DLD1 (cell line): ENCODE data around the gene PROM2.

ENCODE experiments used
- in situ Hi-C: cut with HindIII; loops from 2 replicates; pipeline ENCODE4 v1.10.0; 2017; ENCODE audit warnings: low sequenced_read_pairs

The PROM2 gene

DNA sequence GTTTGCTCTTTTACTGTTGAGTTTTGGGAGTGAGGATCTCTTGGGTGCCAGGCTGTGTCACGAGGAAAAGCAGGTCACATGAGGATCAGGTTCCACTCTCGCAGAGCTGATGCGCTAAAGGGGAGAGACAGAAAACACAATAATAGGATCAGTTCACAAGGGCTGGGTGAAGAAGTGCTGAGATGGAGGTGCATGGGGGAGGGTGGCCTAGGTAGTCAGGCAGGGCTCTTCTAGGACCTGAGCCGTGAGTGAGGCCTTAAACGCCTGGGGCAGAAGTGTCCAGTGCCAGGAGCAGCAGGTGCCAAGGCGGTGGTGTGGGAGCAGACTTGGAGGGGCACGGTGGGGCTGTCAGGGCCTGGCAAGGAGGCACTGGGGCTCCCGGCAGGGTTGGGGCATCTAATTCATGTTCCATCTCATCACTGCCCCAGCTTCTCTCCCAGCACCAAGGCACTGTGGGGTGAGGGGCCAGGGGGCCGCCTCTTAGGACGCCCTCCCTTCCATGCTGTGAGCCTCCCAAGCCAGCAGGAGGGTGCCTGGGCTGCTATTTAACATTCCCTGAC is 32.2 kb downstream of the PROM2 start:
- in situ Hi-C loops: no loop called here

DNA sequence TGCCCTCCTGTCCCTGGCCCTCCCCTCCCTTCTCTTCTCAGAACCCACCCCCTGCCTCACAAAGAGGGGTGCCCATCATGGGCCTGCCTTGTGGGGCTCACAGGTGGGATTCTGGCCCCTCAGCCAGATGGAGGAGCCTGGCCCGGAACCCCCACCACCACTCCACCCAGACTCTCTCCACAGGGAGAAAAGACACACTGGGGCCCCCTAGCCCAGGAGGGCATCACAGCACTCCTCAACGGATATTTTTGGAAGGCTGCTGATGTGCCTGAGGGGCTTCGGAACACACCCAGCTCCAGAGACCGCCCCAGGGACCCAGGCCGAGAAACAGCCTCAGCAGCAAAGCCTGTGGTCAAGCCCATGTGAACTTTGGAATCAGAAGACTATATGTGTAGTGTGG is 32.8 kb downstream of the PROM2 start:
- in situ Hi-C loops: no loop called here

DNA sequence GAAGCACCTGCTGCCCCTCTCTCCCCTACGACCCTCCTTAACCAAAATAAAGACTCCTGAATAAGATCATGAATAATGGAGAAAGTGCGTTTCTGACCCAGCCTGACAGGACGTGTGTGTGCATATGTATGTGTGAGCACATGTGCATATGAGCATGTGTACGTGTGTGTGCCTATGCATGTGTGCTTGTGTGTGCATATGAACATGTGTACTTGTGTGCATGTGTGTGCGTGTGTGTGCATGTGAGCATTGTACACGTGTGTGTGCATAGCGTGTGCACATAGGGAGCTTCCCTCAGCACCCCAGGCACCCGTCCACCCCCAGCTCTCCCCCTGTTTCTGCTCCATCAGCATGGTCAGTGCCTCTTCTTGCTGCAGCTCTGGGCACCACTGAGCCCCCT is 33.6 kb downstream of the PROM2 start:
- in situ Hi-C loops: no loop called here

DNA sequence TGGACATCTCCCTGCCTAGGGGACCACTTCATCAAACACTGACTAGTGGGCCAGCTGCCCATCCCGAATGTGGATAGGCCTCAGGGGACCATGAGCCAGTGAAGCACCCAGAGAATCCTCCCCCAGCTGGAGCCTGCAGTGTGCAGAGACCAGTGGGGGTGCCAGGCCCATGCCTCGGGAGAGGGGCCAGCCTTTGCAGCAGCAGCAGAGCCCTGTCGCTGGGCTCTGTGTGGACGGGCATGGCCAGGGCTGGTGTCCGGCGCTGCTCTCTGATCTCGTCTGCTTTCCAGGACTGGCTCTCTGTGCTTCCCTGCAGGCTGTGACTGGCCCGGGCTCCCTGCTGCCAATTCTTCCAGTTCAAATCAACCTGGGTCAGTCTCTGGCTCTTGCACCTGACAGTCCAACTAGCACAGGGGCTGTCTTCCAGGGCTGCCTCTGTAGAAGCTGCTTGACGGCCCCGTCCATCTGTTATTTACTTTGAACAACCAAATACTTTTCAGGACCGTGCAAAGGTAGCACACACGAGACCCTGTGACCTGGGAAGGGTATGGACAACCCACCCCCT is 34.3 kb downstream of the PROM2 start:
- in situ Hi-C loops: no loop called here

DNA sequence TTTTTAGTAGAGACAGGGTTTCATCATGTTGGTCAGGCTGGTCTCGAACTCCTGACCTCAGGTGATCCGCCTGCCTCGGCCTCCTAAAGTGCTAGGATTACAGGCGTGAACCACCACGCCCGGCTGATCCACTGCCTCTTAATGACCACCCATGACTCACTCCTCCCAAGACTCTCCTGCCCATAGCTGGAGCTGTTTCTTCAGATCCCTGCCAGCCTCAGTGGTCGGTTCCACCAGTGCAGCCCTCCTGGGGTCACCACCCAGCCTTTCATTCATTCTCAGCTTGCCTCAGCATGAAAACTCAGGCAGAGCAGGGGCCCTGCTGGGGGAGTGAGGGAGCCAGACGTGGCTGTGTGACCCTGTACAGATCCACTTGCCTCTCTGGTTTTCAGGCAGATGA is 35.4 kb downstream of the PROM2 start:
- in situ Hi-C loops: no loop called here

DNA sequence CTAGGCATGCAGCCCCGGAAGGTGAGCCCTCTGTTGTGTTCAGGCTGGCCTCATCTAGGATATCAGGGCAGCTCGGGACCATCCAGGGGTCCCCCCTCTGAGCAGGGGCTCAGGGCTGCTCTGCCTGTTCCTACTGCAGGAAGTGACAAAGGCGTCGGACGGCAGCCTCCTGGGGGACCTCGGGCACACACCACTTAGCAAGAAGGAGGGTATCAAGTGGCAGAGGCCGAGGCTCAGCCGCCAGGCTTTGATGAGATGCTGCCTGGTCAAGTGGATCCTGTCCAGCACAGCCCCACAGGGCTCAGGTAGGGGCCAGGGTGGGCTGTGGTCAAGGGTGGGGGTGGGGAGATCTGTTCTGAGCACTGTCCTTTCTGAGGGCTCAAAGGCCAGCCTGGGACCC is 36.0 kb downstream of the PROM2 start:
- in situ Hi-C loops: no loop called here

DNA sequence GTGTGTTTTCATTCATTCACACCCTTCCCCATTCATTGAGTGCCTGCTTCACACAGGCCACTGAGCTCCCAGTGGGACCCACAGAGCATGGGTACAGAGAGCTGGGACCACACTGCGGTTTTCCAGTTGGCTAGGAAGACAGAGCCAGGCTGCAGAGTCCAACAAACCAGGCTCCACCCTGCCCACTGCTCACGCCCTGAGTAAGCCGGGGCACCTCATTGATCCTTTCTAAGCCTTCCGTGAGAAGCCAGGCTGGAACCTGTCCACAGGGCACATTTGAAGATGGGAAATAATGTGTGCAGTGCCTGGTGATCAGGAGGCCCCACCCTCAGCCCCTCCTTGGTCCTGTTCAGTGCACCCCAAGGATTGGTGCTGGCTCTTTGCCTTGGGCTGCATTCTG is 36.4 kb downstream of the PROM2 start:
- in situ Hi-C loops: no loop called here

DNA sequence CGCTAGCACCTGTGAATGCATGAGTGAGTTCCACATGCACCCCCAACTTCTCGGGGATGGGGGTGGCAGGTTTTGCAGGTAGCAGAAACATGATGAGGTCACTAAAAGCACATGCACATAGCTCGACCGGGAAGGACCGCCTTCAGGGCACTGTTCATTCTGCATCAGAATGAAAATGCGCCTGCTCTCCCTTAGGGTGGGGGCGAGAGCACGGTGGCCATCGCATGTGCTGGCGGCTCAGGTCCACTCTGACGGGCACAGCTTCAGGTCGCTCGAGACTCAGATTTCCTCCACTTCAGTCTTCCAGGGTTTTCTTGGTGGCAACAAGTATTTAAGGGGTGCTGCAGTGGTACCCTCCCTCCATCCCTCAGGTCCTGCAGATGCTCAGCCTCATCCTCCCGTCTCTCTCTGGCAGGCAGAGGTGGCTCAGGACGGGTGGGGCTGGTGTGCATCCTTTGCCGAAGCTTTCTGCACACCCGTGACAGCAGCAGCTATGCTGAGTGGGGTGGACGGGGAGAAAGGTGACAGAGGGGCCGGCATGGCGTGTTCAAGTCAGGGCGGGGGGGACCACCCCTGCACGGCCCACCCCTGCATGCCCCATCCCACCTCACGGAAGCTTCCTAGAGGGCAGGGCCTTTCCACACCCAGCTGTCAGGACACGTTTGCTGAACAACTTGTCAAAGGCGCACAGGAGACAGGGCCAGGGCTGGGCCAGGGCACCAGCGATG is 37.7 kb downstream of the PROM2 start:
- in situ Hi-C loops: no loop called here

DNA sequence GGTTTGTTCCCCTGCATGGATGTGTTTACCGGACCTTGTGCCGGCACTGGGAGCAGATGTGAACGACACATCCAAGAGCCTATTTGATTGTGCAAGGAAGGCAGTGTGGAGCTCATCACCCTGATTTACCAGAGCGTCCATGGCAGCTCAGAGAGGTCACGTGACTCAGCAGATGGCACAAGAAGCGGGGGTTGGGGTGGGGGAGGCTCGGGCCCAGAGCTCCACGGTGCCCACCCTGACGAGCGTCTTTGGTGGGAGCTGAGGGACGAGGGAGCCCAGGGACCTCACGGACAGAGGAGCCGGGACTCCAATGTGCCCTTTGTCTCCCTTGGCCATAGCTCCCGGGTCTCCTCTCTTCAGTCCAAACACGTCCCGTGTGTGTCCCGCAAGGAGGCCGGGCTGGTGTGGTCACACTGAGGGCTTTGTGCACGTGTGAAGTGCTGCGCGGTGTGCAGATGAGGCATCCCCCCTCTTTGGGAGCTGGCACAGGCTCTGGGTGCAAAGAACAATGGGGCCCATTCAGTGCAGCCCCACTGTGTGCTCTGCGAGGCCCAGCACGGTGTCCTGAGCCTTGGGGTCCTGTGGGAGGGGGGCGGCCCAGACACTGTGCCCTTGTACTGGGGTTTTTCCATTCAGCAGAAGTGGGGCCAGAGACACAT is 38.4 kb downstream of the PROM2 start:
- in situ Hi-C loops: no loop called here

DNA sequence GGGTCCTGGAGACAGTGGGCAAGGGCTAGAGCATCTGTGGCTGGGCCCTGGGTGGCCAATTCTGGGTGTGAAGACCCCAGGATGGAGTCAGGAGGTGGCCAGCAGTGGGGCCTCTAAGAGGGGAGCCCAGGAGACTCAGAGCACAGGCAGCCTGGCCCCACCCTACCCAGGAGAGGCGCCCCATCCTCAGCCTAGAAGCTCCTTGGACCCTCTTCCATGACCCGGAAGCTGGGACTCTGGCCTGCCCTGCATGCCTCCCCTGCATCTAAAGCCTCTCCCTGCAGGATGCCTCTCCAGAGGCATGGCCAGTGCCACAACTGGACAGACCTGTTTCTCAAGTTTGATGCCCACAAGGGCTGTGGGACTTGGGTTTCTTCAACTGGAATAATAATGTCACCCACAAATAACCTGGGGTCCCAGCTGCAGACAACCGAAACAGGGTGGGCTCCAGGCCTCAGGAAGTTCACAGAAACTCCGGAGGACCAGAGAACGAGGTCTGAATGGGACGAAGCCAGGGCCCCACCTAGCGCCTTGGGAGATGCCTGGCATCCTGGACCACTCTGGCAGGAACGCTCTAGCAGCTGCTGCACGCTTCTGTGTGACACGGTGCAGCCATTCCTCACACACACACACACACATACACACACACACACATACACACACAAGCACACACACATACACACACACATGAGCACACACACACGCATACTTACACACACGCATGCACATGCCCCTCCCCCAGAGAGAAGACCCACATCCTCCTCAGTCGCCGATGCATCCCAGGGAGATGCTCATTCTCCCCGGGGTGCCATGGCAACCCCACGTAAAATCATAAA is 39.3 kb downstream of the PROM2 start:
- in situ Hi-C loops: no loop called here

DNA sequence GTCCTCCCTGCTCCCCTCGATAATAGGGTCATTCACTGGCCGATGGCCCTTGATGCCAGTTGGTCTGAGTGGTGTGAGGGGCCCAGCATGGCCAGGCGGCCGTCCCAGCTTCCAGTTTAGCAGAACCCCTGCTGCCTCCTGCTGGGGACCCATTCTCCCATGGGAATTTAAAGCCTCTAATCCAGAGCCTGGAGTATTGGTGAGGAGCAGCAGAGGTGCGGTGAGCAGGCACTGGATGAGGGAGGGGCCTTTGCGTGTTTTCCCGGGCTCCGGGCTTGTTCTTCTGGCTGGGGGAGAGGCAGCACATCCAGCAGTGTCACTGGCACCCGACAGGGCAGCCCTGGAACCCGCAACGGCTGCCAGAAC is 40.3 kb downstream of the PROM2 start:
- in situ Hi-C loops: no loop called here

DNA sequence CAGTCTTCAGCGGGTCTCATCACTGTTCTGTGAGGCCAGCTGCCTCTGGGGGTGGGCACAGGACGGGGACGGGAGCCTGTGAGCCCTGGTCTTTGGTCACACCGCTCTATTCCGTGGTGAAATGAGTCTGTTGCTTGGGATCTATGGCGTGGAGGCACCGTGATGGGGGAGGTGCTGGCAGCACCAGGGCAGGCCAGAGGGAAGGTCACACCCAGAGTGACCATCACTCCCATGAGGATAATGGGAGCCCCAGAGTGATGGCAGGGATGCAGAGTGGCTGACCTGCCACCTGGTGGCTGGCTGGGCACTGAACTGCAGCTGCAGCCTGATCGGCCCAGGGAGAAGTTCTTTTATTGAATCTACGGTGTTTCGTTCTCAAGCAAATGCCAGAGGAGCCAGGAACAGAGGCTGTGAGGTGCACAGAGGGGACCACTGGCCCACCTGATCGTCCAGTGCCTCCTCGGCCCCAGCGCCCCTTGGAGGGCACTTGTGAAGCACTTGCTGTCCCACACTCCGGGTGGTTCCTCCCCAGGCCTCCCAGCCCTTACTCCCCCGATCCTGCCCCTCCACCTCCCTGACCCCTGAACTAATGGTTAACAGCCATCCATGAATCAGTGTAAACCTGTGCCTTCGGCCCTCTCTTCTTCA is 40.8 kb downstream of the PROM2 start:
- in situ Hi-C loops: no loop called here

DNA sequence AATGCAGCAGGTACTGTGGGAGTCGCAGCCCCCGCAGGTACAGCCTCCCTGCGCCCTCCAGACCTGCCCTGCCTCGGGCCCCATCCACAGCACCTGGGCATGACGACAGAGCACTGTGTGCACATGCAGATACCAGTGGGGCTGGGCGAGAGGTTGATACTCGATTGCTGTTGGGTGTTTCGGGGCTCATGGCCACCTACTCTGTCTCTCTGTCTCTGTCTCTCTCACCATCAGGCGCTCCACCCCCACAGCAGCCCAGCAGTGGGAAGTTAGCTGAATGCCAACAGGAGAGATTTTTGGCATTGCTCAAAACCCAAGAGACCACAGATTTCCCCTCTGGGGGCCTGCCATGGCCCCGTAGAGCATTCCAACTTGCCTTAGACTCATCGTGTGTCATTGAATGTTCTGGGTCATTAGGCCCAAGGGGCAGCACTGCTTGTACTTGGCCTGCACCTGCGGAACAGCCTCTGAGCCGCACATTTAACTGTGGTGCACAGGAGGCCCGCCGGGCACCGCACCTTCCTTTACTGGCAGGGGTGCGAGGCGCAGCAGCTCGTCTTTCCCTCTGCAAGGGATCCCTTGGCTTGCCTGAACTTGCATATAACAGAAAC is 41.7 kb downstream of the PROM2 start:
- in situ Hi-C loops: no loop called here

DNA sequence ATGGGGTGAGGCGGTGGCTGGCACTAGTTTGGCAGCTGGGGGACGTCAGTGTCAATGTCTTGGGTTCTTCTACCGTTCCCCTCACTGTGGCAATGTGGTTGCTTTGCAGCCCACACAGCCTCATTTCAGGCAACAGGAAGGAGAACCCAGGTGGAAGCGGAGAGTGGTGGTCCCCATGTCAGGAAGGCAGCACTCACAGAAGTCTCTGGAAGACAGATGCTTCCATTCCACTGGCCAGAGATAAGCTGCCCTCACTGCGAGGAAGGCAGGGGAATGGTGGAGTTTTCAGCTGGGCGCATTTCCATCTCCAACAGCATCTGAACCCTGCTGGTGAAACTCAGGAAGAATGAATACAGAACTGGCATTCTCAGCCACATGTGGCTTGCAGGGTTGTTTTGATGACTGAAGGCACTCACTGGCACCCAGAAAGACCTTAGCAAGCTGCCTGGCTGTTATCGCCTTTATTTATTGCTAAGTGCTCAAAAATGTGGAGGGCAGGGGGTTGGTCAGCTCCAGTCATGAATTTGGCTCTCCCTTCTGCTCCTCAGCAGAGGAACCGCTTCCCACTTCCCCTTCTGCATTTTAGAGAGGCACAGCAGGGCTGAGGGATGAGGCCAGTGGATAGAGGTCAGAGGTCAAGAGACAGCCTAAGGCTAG is 42.3 kb downstream of the PROM2 start:
- in situ Hi-C loops: no loop called here

DNA sequence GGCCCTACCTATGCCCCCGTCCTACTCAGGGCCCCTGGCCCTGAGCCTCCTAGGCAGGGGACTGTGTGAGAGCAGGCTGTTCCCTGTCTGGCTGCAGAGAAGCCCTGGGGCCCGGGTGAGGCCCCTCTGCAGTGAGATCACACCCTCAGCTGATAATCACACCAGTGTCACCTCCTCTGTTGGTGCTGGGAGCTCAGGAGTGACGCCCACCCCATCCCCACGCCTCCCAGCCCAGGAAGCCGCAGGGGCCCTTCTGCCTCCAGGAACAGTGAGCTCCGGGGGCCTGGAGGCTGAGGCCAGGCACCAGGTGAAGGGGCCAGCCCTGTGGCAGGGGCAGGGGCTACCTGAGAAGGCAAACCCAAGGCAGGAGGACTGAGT is 42.9 kb downstream of the PROM2 start:
- in situ Hi-C loops: no loop called here

DNA sequence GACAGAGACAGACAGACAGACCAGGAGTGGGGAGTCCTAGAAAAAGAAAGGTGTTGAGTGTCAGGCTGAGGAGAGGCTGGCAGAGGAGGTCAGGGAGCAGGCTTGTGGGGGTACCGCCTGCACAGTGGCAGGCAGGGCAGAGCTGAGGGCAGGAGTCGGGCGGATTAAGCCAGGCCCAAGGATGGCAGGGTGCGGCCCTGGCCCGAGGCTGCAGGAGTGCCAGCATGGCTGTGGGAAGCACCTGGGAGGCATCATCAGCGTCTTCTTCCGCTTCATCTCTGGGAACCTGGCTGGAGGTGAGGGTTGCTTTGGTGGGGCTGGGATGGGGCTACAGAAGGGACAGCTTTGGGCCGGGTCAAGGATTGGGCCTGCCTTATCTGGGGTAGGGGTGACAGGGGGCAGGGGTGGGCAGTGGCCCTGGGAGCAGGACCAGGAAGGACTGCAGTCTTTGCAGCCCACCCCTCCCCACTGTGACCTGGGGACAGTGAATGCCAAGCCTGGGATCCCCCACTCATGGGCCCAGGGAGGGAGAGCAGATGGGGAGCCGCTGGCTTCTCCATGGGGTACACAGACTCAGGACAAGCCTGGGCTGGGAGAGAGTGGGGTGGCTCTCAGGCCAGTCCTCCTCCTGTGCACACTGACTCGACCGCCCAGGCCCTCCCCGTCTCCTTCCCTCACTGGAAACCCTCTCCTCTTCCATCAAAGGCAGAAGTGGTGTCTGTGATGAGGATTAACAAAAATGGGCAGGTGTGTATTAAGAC is 43.6 kb downstream of the PROM2 start:
- in situ Hi-C loops: no loop called here

DNA sequence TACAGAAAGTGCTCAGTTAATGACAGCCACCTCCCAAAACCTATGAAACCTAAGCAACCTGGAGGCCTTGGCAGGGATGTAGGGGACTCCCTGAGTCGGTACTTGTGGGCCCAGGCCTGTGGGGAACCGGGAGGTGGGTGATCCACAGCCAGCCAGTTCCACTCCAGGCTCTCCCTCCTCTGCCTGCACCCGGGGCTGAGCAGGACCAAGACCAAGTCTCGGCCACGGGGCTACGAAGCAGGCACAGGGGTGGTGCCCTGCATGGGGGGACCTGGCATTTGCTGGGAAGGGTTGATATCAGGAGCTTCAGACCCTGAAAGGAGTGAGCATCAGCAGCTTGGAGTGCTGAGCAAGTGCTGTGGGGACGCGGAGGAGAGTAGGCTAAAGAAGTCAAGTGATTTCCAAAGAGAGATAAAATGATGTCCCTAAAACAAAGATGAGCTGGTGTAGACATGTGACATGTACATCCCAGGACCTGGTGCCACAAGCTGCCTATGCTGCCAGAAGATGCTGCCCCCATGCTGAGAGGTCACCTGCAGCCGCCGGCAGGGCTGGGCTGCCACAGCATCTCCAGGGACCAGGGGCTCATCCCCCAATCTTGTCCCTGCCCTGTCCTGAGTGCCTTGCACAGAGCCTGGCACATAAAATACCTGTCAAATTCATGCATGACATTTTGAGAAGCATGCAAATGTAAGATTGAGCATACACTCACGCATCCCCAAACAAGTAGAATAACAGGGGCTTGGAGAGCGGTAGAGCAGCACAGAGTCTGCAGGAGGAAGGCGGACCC is 44.4 kb downstream of the PROM2 start:
- in situ Hi-C loops: no loop called here
